Caki2 (cell line): Measurements from ENCODE around the gene CNTNAP2. TPM values are rescaled to one million over a fixed set of nuclear protein-coding genes. Genes with fewer than 3 reads are reported as not detected.

Experiments
- DNase-seq: peaks from one replicate; pipeline ENCODE4 v3.0.0-alpha.2; 2015; ENCODE audit warnings: low read depth
- in situ Hi-C: cut with HindIII; loops from 2 replicates; pipeline ENCODE4 v1.10.0; 2016; ENCODE audit warnings: low sequenced_read_pairs, low pct_unique_long_range_greater_than_20kb, mixed read lengths
- total RNA-seq: library from RNA; depleted of rRNA; stranded (reverse); fragments of >200 nt; shearing (Covaris generic); gene quantifications from 2 replicates; pipeline ENCODE4 v1.2.3, GENCODE V29; 2014; ENCODE audit warnings: low replicate concordance

The CNTNAP2 gene
- total RNA-seq, 1 experiment from 2014 or later, result not detected

- in situ Hi-C loops, result no loop called here
These were observed 2093.1 kb downstream of the CNTNAP2 start for GRCh38 chr7:148209643-148210190.

GRCh38 chr7:148210804-148211325 lies 2094.3 kb downstream of the CNTNAP2 start:
- in situ Hi-C loops, result no loop called here

More at GRCh38 chr7:148209643-148210190, 2093.1 kb downstream of the CNTNAP2 start:
- DNase-seq, result no peak

GRCh38 chr7:148211740-148212151 lies 2095.1 kb downstream of the CNTNAP2 start:
- in situ Hi-C loops, result no loop called here
- no peak for DNase-seq

More at GRCh38 chr7:148210804-148211325, 2094.3 kb downstream of the CNTNAP2 start:
- DNase-seq, result no peak

GRCh38 chr7:148212731-148213130 lies 2096.1 kb downstream of the CNTNAP2 start:
- in situ Hi-C loops, result no loop called here

GRCh38 chr7:148214101-148214500 lies 2097.5 kb downstream of the CNTNAP2 start:
- DNase-seq, result no peak
- in situ Hi-C loops, result no loop called here

More at GRCh38 chr7:148212731-148213130, 2096.1 kb downstream of the CNTNAP2 start:
- no peak for DNase-seq

DNA sequence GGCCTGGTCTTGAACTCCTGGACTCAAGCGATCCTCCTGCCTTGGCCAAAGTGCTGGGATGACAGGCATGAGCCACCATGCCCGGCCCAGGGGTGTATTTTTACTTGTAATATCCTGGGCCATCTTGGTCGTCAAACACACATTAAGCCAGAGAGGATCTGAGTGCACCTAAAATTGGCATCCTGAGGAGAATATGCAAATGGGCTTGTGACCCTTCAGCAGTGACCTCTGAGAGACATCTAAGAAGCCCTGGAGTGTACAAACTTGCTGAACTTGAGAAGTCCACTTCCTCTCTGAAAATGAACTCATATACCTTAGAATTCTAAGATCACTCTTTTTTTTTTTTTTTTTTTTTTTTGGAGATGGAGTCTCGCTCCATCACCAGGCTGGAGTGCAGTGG lies 2102.0 kb downstream of the CNTNAP2 start:
- DNase-seq, result no peak
- in situ Hi-C loops, result no loop called here

DNA sequence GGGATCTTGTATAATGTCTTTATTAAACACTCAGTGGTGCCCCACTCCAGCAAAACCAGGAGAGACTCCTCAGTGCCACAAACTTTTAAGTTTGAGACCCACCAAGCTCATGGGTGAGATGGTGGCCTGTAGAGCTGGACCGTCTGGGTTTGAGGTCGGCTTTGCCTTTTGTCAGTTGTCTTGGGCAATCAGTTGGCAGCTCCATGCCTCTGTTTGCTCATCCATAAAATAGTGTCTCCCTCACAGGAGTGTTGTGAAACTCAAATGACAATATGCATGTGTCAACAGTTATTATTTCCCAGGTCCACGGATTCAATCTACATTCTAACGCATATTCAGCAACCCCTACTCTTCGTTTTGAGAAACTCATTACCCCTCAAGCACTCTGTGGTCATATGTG lies 2106.1 kb downstream of the CNTNAP2 start:
- in situ Hi-C loops, result no loop called here
- DNase-seq, result no peak

- DNase-seq, result no peak
- in situ Hi-C loops, result no loop called here
These were observed 2106.6 kb downstream of the CNTNAP2 start for GRCh38 chr7:148223160-148223559.

GRCh38 chr7:148223738-148224137 lies 2107.1 kb downstream of the CNTNAP2 start:
- in situ Hi-C loops, result no loop called here
- DNase-seq, result no peak

- in situ Hi-C loops, result no loop called here
- DNase-seq, result no peak
These were observed 2113.7 kb downstream of the CNTNAP2 start for GRCh38 chr7:148230296-148230695.

GRCh38 chr7:148230883-148231282 lies 2114.3 kb downstream of the CNTNAP2 start:
- in situ Hi-C loops, result no loop called here
- no peak for DNase-seq

DNA sequence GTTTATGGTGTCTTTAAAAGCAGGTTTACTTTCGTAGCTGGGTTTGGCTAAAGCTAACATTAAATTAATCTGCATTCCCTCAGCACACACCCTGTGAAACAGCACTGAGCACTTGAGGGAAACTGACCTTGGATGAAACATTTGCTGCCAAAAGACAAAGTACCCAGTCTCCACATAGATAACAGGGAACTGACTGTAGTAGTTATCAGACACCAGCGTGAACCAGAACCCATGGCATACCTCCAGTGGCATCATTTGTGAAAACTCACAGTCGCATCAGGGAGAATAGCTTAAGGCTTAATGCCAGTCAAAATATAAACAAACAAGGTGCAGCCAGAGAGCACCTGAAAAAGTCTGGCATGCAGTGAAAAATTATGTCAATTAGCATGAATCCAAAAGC lies 2116.2 kb downstream of the CNTNAP2 start:
- in situ Hi-C loops, result no loop called here
- DNase-seq, result no peak

GRCh38 chr7:148234715-148235114 lies 2118.1 kb downstream of the CNTNAP2 start:
- no peak for DNase-seq
- in situ Hi-C loops, result no loop called here

- DNase-seq, result no peak
- in situ Hi-C loops, result no loop called here
These were observed 2122.2 kb downstream of the CNTNAP2 start for GRCh38 chr7:148238761-148239325.

GRCh38 chr7:148241700-148242293 lies 2125.2 kb downstream of the CNTNAP2 start:
- in situ Hi-C loops, result no loop called here
- DNase-seq, result no peak

DNA sequence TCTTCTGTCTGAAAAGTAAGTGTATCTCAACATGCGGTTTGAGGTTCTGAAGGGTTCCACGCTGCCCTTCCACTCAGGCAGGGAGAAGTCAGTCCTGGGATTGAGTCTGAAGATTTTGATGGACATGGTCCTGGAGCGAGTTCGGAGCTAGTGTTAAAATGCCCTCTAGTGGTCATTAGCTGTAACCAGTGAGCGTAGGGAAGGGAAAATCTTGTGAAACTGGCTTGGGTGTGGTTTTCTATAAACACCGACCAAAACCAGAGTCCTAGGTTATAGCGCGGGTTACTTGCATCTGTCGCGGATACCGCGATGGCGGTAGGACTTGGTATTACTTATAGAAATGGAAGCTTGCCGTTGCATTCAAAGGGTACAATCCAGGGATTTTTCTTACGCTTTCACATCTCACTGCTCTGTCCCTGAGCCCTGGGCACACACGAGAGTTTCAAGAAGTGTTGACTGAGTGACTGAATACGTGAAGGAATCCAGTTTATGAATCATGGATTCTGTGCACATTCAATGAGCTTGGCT lies 2125.8 kb downstream of the CNTNAP2 start:
- peak; percentile 47 for DNase-seq

GRCh38 chr7:148245381-148245780 lies 2128.8 kb downstream of the CNTNAP2 start:
- in situ Hi-C loops, result no loop called here

More for the DNA sequence above, 2125.8 kb downstream of the CNTNAP2 start:
- in situ Hi-C loops, result no loop called here

DNA sequence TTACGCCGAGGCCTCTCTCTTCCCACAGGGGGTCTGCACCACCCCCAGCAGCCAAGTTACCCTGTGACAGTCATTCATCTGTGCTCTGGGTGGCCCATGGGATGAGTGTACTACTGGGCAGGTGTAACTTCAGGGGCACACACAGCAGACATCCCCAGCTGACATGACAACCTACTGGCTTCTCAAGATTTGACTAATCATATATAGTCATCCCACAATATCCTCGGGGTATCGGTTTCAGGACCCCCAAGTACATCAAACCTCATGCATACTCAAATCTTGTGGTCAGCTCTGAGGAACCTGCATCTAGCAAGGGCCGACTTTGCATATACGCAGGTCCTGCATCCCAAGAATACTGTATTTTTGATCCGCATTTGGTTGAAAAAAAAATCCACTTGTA lies 2137.0 kb downstream of the CNTNAP2 start:
- no peak for DNase-seq
- in situ Hi-C loops, result no loop called here

More at GRCh38 chr7:148245381-148245780, 2128.8 kb downstream of the CNTNAP2 start:
- DNase-seq, result no peak

DNA sequence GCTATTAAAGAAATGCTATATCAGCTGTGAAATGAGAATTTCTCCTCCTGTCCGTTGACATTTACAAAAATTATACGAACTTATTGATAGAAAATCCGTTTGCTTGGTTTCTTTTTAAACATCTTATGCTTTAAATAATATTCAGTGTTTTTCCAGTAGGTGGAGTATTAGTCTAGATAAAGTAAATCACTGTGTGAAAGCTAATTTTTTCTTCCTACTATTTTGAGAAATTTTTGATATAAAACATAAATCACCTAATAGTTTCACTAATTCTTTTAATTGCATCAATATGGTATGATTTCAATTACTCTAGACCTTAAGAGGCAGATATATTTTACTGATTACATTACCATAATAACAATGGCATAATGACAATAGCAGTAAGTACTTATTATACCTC lies 2138.7 kb downstream of the CNTNAP2 start:
- DNase-seq, result no peak
- in situ Hi-C loops, result no loop called here
